ENCODE data around the gene ADCK2. TPM values are rescaled to one million over a fixed set of nuclear protein-coding genes. Genes with fewer than 3 reads are reported as not detected.

ADCK2 gene
- total and polyA plus RNA-seq, 4 donors = 3.2 to 15.4 (median 11.1) TPM

DNA sequence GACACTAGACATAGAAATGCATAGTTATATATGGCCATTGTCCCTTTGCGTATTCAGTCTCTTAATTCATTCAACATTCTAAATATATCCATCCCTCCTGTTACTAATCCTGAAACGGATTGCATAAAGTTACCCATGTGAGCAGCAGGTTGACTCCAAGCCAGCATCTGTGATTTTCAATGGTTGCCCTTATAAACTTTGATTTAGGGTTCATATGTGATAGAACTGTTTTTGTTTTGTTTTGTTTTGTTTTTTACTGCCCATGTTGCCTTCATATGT lies 18.7 kb upstream of the ADCK2 start:
- TF ChIP-seq RXRA (IDR thresholded peaks at IDR 0.05) = no peak
- no peak for TF ChIP-seq HNF4G (IDR thresholded peaks at IDR 0.05)
- TF ChIP-seq, protein P1, sequence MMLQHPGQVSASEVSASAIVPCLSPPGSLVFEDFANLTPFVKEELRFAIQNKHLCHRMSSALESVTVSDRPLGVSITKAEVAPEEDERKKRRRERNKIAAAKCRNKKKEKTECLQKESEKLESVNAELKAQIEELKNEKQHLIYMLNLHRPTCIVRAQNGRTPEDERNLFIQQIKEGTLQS (IDR thresholded peaks at IDR 0.05) = no peak
- peak; percentile 6 for TF ChIP-seq NR2F2 (IDR thresholded peaks at IDR 0.05)
- no peak for TF ChIP-seq GABPA (IDR thresholded peaks at IDR 0.05 in 1 of 2, conservative IDR thresholded peaks at IDR 0.05 in 1 of 2)
- no peak for TF ChIP-seq FOXA1 (IDR thresholded peaks at IDR 0.05)
- TF ChIP-seq YY1 (IDR thresholded peaks at IDR 0.05) = no peak
- TF ChIP-seq JUND (IDR thresholded peaks at IDR 0.05) = no peak
- Histone ChIP-seq H3K9me3 (ENCODE audit: control insufficient read depth in 4 of 4, low read length in 3 of 4) (no peaks in the 10 kb centered on the region), H3K4me3 (ENCODE audit: low read depth in 1 of 3, low read length in 3 of 3) (no peak overlapping the region), H3K36me3 (ENCODE audit: control insufficient read depth in 4 of 4, insufficient read depth in 3 of 4, low read depth in 1 of 4, low read length in 3 of 4) (no peaks in the 10 kb centered on the region), H3K4me1 (ENCODE audit: control insufficient read depth in 4 of 4, insufficient read depth in 4 of 4, low read length in 3 of 4) (peaks cover 0 to 18% (median 10%) of the 10 kb centered on the region in 4 donors), H3K27ac (ENCODE audit: low read depth in 1 of 2, low read length in 2 of 2) (no peak overlapping the region), H3K9ac (ENCODE audit: low read depth in 1 of 2, low read length in 2 of 2) (no peak overlapping the region), H3K27me3 (ENCODE audit: control insufficient read depth in 4 of 4, insufficient read depth in 4 of 4, low read length in 3 of 4) (no peaks in the 10 kb centered on the region)
- DNase-seq (ENCODE audit: low spot score) = no peak
- 36% methylated on average over 2 of the region's 2 CpGs for WGBS

DNA sequence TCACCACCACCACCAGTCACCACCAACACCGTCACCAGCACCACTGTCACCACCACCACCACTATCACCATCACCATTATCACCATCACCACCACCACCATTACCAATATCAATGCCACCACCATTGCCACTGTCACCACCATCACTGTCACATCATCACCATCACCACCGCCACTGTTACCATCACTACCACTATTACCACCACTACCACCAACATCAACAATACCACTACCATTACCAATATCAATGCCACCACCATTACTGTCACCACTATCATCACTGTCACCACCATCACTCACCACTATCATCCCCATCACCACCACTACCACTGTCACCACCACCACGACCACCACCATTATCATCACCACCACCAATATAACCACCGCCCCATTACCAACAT lies 18.1 kb upstream of the ADCK2 start:
- TF ChIP-seq, protein P2, sequence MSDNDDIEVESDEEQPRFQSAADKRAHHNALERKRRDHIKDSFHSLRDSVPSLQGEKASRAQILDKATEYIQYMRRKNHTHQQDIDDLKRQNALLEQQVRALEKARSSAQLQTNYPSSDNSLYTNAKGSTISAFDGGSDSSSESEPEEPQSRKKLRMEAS (IDR thresholded peaks at IDR 0.05) = no peak
- no peak for TF ChIP-seq GABPA (IDR thresholded peaks at IDR 0.05 in 1 of 2, conservative IDR thresholded peaks at IDR 0.05 in 1 of 2)
- no peak for TF ChIP-seq SP1 (IDR thresholded peaks at IDR 0.05)
- TF ChIP-seq, protein P3, sequence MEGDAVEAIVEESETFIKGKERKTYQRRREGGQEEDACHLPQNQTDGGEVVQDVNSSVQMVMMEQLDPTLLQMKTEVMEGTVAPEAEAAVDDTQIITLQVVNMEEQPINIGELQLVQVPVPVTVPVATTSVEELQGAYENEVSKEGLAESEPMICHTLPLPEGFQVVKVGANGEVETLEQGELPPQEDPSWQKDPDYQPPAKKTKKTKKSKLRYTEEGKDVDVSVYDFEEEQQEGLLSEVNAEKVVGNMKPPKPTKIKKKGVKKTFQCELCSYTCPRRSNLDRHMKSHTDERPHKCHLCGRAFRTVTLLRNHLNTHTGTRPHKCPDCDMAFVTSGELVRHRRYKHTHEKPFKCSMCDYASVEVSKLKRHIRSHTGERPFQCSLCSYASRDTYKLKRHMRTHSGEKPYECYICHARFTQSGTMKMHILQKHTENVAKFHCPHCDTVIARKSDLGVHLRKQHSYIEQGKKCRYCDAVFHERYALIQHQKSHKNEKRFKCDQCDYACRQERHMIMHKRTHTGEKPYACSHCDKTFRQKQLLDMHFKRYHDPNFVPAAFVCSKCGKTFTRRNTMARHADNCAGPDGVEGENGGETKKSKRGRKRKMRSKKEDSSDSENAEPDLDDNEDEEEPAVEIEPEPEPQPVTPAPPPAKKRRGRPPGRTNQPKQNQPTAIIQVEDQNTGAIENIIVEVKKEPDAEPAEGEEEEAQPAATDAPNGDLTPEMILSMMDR (IDR thresholded peaks at IDR 0.05; ENCODE audit: low read depth, low read length, missing input control) = no peak
- no peak for TF ChIP-seq FOXA2 (IDR thresholded peaks at IDR 0.05)

DNA sequence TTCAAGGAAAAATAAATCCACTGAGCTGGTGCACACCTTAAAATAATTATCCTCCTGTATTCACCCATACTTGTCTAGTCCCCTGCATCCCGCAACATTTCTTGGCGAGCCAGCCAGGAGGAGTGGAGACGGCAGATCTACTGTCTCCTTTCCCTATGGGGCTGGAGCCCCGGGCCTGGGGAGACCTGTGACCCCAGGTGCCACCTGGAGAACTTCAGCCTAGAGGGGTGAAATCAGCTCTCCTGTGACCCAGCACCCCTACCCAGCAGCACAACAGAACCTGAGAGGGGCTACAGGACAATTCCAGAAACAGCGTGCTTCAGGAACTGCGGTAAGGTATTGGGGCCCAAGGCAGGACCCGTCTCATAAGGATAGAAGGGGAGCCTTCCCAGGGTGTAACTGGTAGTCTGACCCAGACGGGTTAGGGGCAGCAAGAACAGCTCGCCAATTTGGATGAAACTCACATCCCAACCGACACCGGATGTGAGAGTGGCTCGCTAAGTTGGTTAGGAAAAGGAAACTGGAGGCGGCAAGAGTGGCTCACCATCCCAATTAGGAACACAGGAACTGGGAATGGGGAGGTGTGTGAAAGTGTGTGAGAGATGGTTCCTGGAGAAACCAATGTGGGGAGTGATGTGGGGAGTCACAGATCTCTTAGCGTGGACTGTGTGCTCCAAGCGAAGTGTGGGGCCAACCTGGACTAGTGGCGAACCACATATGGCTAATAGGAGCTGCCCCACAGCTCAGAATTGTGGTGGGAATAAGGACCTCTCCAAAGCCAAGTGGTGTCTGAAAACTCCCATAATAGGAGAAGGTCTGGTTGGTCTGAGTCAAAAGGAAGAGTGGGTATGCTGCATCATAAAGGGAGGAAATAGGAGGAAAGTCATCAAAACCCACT lies 17.0 kb upstream of the ADCK2 start:
- no peak overlapping the region for H3K27ac ChIP-seq (ENCODE audit: low read depth in 1 of 2, low read length in 2 of 2)

More for the DNA sequence above, 18.1 kb upstream of the ADCK2 start:
- DNase-seq (ENCODE audit: low spot score) = no peak
- no peaks in the 10 kb centered on the region for H3K36me3 ChIP-seq (ENCODE audit: control insufficient read depth in 4 of 4, insufficient read depth in 3 of 4, low read depth in 1 of 4, low read length in 3 of 4)
- H3K27me3 ChIP-seq (ENCODE audit: control insufficient read depth in 4 of 4, insufficient read depth in 4 of 4, low read length in 3 of 4) = no peaks in the 10 kb centered on the region
- H3K4me1 ChIP-seq (ENCODE audit: control insufficient read depth in 4 of 4, insufficient read depth in 4 of 4, low read length in 3 of 4) = peaks cover 0 to 18% (median 10%) of the 10 kb centered on the region in 4 donors
- H3K9me3 ChIP-seq (ENCODE audit: control insufficient read depth in 4 of 4, low read length in 3 of 4) = no peaks in the 10 kb centered on the region
- 96% methylated on average over 4 of the region's 4 CpGs for WGBS
- no peak overlapping the region for H3K4me3 ChIP-seq (ENCODE audit: low read depth in 1 of 3, low read length in 3 of 3)
- no peak overlapping the region for H3K27ac ChIP-seq (ENCODE audit: low read depth in 1 of 2, low read length in 2 of 2)
- no peak overlapping the region for H3K9ac ChIP-seq (ENCODE audit: low read depth in 1 of 2, low read length in 2 of 2)

More for the DNA sequence above, 17.0 kb upstream of the ADCK2 start:
- Histone ChIP-seq H3K4me1 (ENCODE audit: control insufficient read depth in 4 of 4, insufficient read depth in 4 of 4, low read length in 3 of 4) (peaks cover 0 to 18% (median 10%) of the 10 kb centered on the region in 4 donors), H3K9me3 (ENCODE audit: control insufficient read depth in 4 of 4, low read length in 3 of 4) (no peaks in the 10 kb centered on the region), H3K4me3 (ENCODE audit: low read depth in 1 of 3, low read length in 3 of 3) (no peak overlapping the region), H3K36me3 (ENCODE audit: control insufficient read depth in 4 of 4, insufficient read depth in 3 of 4, low read depth in 1 of 4, low read length in 3 of 4) (no peaks in the 10 kb centered on the region), H3K27me3 (ENCODE audit: control insufficient read depth in 4 of 4, insufficient read depth in 4 of 4, low read length in 3 of 4) (no peaks in the 10 kb centered on the region), H3K9ac (ENCODE audit: low read depth in 1 of 2, low read length in 2 of 2) (no peak overlapping the region)
- WGBS = 94% methylated on average over 16 of the region's 16 CpGs
- TF ChIP-seq HNF4G (IDR thresholded peaks at IDR 0.05) (no peak), FOXA1 (IDR thresholded peaks at IDR 0.05) (no peak)
- DNase-seq (ENCODE audit: low spot score) = no peak

Measured in liver (tissue), 9 donors.